Measurements from ENCODE around the gene POMP.

Gene POMP

DNA sequence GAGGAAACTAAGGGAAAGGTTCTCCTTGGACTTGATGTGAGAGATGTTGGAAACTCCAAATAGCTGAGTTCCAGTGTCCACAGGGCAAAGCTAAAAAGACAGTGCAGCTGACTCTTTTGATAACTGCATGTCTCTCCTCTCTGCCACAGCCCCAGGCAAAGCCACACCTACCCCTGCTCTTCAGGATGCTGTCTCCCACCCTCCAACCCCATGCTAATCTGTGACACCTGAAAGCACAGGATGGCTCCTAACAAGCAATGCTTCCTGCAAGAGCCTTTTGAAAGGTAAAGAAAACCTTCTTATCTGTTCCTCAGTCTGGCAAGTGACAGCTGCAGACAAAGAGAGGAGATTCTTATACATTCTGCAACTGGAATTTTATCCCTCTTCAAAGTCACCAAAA lies 45.4 kb downstream of the POMP start:
- no peak for DNase-seq

DNA sequence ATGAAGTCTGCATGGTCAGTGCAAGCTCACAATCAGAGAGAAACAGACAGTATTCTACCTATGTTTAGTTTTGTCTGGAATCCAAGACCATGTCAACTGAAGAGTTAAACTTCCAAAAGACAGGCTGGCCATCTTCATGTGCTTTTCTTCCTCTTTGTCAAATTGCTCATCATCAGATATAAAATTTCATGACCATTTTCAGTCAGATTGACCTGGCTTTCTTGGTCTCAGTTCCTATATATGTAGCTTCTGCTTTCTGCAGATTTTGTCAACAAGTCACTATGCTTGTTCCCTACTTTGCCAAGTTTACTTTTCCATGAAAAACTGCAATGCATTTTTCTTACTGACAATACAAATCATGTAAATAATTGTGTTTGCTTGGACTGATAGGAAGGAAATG lies 46.0 kb downstream of the POMP start:
- no peak for DNase-seq

DNA sequence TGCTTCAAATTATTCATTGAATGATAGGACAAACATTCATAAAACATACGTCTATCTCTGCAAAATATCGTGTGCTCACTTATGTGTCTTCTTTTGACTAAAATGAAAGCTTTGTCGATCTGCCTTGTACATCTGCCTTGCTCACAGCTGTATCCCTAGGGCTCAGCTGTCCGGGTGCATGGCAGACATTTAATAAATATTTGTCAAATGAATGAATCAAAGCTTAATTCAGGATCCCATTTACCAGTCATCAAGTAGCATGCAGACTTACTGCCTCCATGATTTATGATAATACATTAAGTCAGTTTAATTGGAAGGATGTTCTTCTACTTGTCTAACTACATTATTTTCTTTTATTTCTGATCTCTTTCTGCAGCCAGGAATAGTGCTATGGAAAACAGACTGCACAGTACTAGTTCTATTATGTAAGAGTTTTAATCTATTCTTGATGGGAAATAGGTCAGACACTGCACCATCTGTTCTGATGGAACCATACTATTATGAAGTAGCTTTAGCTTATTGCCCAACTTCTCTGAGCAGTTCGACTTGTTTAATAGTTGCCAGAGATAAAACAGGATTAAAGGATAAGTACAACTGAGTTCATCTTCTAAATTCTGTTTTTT lies 46.6 kb downstream of the POMP start:
- DNase-seq, result no peak

DNA sequence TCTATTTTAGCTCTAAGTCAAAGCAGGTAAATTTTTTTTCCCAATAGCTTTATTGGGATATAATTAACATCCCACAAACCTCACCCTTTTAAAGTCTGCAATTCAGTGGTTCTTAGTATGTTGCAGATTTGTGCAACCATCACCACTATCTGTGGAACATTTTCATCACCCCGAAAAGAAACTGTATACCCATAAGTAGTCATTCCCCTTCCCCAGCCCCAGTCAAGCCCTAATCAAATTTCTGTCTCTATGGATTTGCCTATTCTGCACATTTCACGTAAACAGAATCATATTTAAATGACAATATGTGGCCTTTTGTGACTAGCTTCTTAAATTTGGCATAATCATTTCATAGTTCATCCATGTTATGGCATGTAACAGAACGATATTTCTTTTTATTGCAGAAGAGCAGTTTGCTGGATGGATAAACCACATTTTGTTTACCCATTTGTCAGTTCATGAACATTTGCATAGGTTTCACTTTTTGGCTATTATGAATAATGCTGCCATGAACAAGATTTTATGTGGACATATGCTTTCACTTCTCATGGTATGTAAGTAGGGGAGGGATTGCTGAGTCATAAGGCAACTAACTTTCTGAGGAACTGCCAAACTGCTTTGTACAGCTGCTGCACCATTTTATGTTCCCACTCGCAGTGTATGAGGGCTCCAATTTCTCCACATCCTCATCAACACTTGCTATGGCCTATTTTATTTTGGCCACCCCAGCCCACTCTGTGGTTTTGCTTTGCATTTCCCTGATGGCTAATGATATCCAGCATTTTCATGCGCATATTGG lies 48.9 kb downstream of the POMP start:
- DNase-seq, result peak in 1 of 2 experiments; percentile 28

DNA sequence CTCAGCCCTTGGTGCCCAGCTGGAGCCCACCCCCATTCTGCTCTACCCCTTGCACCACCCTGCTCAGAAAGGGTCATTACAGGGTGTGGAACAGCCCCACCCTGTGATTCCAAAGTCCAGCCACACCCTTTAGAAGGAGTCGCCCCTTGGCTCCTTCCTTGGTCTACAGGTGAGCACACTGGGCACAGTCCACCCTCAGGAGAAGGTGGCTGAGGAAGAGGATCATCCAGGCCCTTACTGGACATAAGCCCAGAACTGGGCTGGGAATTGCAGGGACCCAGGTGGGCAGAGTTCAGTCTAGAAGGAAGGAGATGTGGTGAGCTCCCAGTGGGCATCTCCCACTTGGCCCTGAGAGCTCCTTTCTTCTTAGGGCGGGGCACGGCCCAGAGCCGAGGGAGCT lies 51.2 kb downstream of the POMP start:
- DNase-seq, result no peak

DNA sequence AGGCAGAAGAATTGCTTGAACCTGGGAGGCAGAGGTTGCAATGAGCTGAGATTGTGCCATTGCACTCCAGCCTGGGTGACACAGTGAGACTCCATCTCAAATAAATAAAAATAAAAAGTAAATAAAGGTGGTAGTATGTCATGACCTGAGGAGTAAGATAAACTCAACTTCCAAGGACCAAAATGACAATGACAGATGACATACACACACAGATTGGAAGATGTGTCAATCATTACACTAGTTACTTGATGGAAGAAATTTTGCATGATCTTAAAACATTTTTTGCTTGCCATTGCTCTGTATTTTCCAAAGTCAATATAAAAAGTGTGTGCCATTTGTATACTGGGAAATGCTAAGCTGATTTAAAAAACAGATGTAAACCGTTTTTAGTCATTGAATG lies 55.7 kb downstream of the POMP start:
- DNase-seq, result no peak

GRCh38 chr13:28716511-28716910 lies 57.6 kb downstream of the POMP start:
- DNase-seq, result no peak

- no peak for DNase-seq
These were observed 58.2 kb downstream of the POMP start for GRCh38 chr13:28717170-28717569.

- DNase-seq, result no peak
These were observed 59.2 kb downstream of the POMP start for GRCh38 chr13:28718196-28718542.

DNA sequence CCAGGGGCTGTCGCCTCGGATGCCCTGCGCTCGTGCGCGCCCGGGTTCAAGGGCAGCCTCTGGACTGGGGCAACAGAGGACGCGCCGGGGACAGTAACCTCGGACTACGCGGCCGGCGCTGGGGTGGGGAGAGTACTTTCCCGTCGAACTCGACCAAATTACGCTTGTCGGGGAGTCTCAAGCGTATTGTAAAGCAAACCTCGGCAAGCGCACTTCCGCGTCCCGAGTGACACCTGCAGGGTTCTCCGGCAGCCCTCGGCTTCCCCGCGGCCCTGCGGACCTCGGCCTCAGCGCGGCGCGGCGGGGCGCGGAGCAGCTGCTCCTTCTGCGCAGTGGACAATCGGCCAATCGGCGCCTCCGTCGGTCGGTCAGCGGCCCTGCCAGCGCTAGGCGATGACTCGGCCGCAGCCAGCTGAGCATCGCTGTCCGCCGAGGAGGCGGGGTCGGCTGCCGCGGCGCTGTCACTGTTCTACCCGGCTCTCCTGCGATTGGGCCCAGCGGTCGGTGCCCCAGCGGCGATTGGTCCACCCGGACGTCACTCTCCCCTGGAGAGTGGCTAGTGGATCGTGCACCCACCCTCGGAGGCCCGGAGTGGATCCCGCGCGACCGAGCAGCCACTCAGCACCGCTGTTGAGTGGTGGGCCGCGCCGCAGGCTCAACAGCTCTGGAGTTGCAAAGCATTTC lies 59.8 kb downstream of the POMP start, which contains the start of gene SLC46A3:
Gene SLC46A3, minus strand, starts transcription at position 428 of the 684 bp plus-strand sequence. CDS start 972 bp downstream, outside the sequence.
- DNase-seq, result peak; percentile 25 to 80

DNA sequence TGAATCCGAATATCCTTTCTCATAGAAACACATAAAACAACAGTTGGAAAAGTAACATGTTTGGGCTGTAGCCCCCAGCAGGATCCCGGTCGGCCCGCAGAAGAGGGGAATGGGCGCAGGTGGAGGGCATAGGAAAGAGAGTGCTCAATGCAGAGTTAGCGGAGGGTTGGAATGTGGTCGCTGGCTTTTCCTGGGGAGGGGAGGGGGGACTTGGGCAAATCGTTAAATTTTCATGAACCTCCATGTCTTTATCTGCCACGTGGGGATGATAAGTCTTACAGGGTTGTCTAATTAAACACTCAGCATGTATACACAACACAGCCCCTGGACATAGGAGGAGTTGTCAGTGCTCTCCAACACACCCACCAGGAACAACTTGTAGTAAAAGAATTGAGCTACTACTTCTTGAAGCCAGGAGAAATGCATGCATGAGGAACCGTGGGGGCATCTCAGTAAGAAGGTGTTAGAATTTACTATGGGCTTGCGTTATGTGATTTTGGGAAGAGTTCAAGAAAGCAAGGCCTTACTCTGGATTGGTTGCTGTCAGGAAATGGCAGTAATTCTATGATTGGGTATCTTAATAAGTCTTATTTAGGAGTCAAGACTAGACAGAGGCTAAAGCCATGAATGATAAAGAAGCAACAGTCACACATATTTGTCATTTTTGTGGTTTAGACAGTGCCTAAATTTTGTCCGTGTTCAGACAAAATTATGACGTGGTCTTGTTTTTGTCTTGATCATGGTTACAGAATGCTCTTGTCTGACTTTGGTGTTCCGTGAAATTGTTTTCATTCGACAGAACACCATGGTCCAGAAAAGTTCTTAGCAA lies 60.5 kb downstream of the POMP start:
- no peak for DNase-seq

GRCh38 chr13:28723806-28724205 lies 64.9 kb downstream of the POMP start:
- DNase-seq, result no peak

GRCh38 chr13:28725046-28725610 lies 66.2 kb downstream of the POMP start:
- no peak for DNase-seq
